ENCODE data around the gene MICU1.
A peak's percentile ranks its signal among the peaks of the same experiment; 100 is the strongest.
"Not testable (repeated sequence)": the region's sequence is repeated elsewhere in the genome, so short reads cannot be mapped to it uniquely, and the experiment has no call there.

Gene MICU1

DNA sequence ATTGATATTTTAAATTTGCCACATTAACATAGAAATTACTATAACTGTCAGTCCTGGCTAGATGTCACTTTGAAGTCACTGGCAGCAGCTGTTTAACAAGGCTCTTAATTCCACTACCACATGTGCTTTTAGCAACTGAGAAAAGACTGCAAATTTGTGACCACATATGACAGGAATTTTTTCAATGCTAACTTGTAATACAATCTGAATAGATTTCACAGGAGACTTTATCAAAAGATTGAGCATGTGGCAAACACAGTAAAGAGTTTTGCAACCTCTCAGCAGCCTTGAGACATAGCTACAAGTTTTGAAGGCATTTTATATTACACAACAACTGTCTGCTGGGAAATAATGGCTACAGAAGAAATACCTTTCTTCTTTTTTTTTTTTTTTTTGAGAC is 73.0 kb downstream of the MICU1 start:
- DNase-seq = no peak

DNA sequence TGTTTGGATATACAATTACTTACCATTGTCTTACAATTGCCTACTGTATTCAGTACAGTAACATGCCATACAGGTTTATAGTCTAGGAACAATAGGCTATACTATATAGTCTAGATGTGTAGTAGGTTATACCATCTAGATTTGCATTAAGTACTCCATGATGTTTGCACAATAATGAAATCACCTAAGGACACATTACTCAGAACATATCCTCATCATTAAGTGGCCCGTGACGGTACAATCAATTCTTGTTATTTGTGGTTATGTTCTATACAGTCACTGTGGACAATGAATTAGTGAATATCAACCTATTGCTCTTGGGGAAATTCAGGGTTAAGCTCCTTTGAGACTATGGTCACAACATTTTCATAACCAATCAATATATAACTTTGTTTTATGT is 75.6 kb downstream of the MICU1 start:
- DNase-seq = no peak

DNA sequence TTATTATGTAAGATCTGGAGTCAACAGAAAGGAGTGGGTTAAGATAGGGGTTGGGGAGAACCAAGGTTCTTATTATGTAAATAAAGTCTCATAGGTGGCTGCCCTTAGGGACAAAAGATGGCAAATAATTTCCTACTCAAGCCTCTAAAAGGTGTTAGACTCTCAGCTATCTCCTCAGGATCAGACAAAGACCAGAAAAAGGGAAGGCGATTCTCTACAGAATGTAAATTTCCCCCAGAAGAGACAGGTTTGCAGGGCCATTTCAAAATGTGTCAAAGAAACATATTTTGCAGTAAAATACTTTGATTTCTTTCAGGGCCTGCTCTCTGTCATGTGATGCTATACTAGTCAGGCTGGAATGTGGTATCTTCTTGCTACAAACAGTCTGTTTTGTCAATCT is 80.3 kb downstream of the MICU1 start:
- no peak for DNase-seq

DNA sequence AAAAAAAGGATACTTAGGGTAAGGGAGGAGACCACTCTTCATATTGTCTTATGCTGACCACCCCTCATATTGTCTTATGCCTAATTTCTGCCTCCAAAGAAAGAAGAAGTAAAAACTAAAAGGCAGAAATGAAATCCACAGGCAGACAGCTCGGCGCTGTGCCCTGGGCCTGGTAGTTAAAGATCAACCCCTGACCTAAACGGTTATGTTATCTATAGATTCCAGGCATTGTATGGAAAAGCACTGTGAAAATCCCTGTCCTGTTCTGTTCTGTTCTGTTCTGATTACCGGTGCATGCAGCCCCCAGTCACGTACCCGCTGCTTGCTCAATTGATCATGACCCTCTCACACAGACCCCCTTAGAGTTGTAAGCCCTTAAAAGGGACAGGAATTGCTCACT is 82.0 kb downstream of the MICU1 start:
- DNase-seq = not testable (repeated sequence)

DNA sequence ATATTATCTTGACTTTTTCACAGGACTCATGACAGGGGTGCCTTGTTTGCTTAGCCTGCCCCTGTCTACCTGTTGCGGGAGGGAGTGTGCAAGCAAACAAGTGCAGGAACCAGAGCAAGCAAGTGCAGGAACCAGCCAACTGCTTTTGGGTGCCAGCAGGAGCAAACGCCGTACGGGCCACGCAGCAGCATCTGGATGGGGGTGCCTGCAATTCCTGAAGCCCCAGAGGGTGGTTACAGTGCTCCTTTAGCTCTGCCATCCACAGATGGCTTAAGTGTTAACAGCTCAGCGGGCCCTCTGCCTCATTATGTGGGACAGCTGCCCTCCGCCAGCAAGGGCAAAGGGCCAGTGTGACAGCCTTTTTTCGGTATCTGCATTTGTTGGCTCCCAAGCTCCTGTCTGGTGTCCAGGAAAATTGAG is 83.5 kb downstream of the MICU1 start:
- DNase-seq = peak; percentile 5

DNA sequence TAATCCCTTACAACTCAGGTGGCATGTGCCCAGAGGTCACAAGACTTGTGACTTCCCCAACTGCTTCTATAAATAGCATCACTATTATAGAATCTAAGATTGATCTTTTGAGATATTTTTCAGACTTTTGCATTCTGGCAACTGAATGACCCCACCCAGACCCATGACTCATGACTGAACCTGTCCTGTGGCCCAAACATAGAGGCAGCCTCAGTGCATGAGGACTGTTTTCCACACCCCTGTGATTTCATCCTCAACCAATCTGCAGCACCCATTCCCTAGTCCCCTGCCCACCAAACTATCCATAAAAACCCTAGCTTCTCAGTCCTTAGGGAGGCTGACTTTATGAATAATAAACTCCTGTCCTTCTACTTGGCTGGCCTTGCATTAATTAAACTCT is 84.5 kb downstream of the MICU1 start:
- no peak for DNase-seq

DNA sequence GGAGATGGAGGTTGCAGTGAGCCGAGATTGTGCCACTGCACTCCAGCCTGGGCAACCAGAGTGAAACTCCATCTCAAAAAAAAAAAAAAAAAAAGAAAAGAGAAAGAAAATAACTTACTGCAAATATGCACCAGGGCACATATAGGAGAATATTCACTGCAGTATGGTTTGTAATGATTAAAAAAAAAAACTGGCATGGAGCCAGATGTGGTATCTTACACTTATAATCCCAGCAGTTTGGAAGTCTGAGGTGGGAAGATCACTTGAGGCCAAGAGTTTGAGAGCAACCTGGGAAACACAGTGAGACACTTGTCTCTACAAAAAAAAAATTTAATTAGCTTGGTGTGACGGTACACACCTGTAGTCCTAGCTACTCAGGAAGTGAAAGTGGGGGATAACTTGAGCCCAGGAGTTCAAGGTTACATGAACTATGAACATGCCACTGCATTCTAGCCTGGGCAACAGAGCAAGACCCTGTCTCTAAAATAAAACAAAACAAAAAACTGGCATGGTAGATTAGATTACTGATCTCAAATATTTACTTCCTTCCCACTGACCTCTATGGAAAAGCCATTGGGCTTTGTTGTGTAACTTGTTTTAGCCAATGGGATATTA is 85.6 kb downstream of the MICU1 start:
- DNase-seq = no peak

DNA sequence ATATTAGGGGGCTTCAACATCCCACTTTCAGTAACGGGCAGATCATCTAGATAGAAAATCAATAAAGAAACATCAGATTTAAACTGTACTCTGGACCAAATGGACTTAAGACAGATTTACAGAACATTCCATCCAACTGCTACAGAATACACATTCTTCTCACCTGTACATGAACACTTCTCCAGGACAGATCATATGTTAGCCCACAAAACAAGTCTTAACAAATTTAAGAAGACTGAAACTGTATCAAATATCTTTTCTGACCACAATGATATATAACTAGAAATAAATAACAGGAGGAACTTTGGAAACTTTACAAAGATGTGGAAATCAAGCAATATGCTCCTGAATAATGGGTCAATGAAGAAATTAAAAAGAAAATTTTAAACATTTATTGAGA is 86.7 kb downstream of the MICU1 start:
- DNase-seq = no peak

DNA sequence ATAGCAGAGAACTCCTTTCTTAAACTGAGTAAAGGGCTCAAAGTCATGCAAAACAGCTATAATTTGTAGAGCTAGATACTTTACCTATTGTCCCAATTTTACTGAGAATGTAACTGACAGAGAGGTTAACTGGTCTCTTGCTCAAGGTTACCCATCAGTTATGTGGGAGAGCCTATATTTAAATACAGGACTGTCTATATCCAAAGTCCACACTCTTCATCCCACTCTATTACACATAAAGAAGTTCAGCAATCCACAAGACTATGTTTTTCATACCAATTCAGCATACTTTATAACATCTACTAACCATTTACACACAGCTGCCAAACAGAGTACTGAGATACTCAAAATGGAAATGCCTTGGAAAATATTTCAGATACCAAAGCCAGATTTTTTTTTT is 100.2 kb downstream of the MICU1 start:
- DNase-seq = no peak

DNA sequence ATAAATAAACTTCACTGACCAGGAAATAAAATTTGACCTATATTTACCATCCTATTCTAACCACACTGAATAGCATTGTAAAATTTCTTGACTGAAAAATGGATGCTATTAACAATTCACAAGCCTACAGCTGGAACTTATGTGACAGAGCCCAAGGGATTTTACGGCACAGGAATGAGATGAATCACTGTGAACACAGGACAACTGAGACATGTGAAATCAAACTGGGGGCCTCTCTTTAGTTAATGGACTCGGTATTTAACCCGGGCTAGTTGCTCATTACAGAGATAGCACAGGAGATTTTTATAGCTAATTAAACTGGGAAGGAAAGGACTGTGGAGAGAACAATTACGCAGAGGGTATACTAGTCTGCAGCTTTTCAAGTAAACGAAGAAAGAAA is 100.6 kb downstream of the MICU1 start:
- DNase-seq = no peak

DNA sequence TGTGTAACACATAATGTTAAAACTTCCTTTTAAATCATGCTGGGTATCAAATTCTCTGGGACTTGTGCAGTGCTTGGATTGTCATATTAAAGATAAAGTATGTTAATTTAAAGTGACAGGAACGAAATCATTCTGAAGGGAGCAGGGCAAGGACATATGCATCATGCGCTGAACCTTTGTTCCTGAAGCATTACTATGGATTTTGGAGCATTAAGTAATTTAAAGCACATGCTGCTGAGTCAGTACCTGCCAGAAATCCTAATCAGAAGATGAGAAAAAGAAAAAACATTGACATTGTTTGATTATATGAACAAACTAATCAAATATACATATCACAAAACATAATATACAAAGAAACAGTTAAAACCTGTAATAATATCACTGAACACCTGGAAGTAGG is 101.4 kb downstream of the MICU1 start:
- no peak for DNase-seq

DNA sequence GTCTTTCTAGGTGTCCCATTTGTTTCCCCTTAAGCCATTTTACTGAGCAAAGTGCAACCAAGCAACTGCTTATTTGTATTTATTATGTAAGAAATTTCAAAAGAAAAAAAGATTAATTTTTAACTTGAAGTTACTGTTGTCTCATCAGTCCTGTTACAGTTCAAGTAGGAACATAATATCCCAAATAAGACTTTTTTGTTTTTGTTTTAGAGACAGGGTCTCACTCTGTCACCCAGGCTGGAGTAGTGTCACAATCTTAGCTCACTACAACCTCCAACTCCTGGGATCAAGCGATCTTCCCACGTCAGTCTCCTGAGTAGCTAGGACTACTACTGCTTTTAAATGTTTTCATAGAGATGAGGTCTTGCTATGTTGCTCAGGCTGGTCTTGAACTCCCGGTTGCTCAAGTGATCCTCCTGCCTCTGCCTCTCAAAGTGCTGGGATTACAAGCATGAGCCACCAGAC is 101.9 kb downstream of the MICU1 start:
- no peak for DNase-seq

DNA sequence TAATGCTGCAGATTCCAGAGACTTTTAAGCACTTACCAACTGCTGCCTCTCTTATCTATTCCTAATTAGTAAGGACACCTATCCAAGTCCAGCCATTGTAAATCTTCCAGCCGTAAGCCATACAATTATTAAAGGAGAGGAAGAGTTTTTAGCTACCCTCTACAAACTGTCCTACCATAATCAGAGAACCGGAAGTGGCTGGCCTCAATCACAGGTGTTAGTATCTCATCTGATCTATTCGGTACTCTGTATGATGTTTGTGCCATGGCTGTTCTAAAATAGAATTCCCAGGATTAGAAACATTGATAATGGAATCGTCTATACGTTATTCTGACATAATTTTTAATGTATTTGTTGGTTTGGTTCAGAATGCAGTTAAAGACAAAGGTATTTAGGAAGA is 102.8 kb downstream of the MICU1 start:
- no peak for DNase-seq

DNA sequence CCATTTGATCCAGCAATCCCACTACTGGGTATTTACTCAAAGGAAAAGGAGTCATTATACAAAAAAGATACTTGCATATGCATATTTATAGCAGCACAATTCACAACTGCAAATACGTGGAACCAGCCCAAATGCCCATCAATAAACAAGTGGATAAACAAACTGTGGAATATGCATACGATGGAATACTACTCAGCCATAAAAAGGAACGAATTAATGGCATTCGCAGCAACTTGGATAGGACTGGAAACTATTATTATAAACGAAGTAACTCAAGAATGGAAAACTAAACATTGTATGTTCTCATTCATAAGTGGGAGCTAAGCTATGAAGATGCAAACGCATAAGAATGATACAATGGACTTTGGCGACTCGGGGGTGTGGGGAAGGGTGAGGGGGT is 108.6 kb downstream of the MICU1 start:
- no peak for DNase-seq

DNA sequence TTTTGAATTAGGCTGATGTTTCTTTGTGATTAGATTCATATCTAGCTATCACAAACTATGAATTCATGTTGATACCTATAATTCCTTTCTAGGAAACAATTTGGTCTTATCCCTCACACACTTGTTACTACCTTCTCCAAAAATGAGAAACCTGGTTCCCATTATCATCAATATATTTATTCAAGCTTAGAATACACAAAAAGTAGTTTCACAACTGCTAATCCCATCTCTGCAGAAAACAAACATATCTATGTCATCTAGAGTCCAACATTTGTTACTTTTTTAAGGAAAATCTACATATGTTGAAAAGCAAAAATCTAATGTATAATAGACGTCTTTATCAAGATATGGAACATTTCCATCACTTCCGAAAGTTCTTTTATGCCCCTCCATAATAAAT is 110.4 kb downstream of the MICU1 start:
- DNase-seq = no peak

DNA sequence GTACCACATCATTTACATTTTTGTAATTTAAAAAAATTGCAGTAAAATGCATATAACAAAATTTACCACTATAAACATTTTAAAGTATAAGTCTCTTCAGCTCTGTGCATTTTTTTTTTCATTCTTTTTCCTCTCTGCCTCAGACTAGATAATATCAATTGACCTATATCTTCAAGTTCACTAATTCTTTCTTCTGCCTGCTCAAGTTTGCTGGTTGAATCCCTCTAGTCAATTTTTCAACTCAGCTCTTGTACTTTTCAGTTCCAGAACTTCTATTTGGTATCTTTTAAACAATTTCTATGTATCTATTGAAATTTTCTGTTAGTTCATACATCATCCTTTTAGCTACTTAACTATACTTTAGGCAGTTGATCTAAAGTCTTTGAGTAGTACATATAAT is 112.0 kb downstream of the MICU1 start:
- no peak for DNase-seq

DNA sequence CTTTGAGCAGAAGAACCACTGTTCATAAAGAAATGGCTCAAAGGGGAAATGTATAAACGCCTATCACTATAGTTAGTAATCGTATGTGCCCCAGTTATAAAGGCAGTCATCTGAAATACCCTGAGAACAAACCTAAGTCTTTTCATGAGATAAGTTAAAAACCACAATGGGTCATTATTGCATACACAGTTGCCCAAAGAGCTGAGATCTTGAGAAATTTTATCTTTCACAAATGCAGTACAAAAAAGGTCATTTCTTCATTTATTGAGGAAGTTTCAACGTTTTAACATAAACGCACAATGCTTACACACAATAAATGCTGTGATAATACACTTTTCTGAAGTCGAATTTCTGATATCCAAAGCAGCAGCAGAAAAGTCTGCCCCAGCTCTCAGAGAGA is 114.4 kb downstream of the MICU1 start:
- DNase-seq = no peak

DNA sequence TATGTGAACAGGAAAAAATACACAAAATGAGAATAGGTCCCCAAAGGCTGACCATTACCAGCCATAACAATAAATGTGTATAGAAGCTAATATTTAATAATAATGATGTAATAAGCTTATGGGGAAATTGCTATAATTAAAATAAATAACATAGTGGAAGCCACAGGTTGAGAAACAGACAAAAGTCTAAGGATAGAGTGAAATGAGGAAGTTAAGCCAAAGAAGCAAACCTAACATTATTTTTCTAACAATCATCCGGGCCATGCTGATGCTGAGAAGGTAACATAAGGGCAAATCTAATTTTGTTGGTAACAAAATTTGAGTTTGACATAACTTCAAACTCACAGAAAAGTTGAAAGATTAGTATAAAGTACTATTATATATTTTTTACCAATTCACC is 115.9 kb downstream of the MICU1 start:
- DNase-seq = no peak

DNA sequence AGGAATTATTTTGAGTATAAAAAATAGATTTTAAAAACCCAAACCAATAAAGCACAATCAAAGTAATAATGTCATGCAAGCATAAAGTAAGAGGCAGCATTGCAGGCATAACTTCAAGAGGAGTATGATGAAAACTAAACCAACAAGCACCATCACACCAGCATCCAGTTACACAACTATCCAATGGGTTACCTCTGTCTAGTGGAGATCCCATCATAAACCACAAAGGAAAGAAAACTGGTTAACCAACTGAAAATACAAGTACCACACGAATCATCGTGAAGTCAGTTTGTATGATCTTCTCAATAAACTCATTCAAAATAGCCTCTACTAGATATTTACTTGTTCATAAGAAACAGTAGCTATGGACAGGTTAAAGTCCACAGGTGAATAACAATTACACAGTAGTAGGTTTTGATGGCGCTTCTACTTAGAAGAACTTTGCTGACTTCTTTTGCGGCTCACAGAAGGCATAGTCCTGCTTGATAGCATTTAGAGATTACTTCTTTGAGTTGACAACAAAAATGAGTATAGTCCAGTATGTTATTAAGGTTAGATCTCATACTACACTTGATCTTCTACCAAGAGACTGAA is 116.6 kb downstream of the MICU1 start:
- no peak for DNase-seq

DNA sequence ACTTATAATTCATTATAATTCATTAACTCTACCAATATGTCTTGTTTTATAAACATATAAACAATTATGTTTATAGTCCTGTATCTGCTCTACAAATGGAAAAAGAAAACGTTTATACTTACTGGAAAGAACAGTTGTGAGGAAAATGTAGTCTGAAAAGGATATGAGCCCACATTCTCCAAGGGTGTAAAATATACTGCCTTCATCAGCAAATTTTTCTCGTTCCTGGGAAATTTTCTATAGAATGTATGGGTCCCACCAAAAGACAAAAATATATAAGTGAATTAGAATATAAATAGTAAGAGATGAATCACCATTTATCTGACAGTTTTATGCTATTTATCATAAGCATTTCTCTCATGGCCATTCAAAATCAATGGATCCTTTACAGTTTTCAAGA is 117.8 kb downstream of the MICU1 start:
- DNase-seq = no peak

DNA sequence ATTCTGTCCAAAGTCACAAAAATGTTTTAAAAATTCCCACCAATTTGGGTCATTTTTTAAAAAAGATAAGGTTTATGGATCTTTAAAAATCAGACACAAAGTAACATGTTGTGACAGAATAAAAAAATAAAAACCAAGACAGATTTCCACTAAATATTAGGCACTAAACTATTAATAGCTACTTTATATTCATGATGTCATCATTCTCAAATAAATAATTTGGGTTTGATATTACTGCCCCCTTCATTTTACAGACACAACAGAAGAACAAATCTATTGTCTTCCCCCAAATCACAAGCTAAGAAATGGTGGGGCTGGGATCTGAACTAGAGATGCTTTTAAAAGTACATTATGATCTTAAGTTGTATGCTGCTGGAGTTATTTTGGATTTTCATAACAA is 119.4 kb downstream of the MICU1 start:
- no peak for DNase-seq

DNA sequence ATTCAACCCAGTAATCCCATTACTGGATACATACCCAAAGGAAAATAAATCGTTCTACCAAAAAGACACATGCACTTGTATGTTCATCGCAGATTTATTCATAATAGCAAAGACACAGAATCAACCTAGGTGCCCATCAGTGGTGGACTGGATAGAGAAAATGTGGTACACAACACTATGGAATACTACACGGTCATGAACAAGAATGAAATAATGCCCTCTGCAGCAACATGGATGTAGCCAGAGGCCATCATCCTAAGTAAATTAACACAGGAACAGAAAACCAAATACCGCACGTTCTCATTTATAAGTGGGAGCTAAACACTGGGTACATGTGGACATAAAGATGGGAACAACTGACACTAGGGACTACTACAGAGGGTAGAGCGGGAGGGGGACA is 120.4 kb downstream of the MICU1 start:
- DNase-seq = no peak

DNA sequence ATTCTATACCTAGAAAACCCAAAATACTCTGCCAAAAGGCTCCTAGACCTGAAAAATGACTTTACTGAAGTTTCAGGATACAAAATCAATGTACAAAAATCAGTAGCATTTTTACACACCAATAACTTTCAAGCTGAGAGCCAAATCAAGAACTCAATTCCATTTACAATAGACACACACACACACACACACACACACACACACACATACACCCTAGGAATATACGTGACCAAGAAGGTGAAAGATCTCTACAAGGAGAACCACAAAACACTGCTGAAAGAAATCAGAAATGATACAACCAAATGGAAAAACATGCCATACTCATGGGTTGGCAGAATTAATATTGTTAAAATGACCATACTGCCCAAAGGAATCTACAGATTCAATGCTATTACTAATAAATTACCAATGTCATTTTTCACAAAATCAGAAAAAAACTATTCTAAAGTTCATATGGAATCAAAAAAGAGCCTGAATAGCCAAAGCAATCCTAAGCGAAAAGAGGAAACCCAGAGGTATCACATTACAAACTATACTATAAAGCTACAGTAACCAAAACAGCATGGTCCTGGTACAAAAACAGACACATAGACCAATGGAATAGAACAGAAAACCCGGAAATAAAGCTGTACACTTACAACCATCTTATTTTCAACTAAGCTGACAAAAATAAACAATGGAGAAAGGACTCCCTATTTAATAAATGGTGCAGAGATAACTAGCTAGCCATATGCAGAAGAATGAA is 122.0 kb downstream of the MICU1 start:
- no peak for DNase-seq

DNA sequence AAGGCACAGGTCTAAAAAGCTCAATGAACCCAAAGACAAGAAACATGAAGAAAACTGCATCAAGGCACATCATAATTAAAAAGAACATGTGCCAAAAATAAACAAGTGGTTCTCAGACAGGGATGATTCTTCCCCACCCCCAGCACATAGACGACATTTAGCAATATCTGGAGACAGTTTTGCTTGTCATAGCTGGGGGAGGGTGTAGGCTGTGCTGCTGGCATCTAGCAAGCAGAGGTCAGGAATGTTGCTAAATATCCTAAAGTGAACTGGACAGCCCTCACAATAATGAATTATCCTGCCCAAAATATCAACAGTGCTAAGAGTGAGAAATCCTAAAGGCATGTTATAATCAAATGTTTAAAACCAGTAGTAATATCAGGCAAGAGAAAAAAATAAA is 122.6 kb downstream of the MICU1 start:
- DNase-seq = no peak

DNA sequence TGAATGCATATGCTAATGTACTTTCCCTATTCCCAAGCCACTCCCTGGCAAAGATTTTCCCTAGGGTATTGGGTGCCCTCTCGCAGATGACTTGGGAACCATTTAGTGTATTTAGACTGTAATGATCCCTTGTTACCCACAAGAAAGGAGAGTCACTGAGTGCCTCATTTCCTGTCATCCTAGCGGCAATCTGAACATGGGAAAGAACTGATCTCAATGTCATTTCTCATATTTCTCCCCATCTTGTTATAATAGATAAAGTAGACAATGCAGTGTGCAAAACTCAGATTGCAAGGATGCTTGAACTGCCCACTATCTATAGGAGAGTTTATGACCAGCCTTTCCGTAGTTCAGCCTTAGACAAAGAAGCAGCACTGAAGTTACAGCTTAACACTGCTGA is 123.3 kb downstream of the MICU1 start:
- no peak for DNase-seq

Measured in NCI-H2171 (cell line).